NCI-H1694 (cell line): ENCODE data around the gene GAS1.

ENCODE experiments used
- DNase-seq: peaks from one replicate; lab custom pipeline; 2025; lab: John Stamatoyannopoulos, UW

The GAS1 gene

GRCh38 chr9:86947146-86948073 lies at the start of gene GAS1:
TSS of gene GAS1 (minus strand) at chr9:86947506. CDS start at chr9:86946779, 727 bp downstream.
- peak; percentile 49 for DNase-seq

GRCh38 chr9:86994231-86994630 lies 46.9 kb upstream of the GAS1 start:
- DNase-seq = no peak

GRCh38 chr9:86993830-86994229 lies 46.5 kb upstream of the GAS1 start:
- DNase-seq = no peak

GRCh38 chr9:86991077-86991476 lies 43.8 kb upstream of the GAS1 start:
- DNase-seq = no peak

GRCh38 chr9:86990290-86990689 lies 43.0 kb upstream of the GAS1 start:
- no peak for DNase-seq

GRCh38 chr9:86987900-86988299 lies 40.6 kb upstream of the GAS1 start:
- no peak for DNase-seq

GRCh38 chr9:86985132-86985647 lies 37.9 kb upstream of the GAS1 start:
- DNase-seq = no peak

- DNase-seq = no peak
These were observed 36.4 kb upstream of the GAS1 start for GRCh38 chr9:86983620-86984259.

- DNase-seq = no peak
These were observed 35.9 kb upstream of the GAS1 start for GRCh38 chr9:86983249-86983619.

- no peak for DNase-seq
These were observed 33.5 kb upstream of the GAS1 start for GRCh38 chr9:86980802-86981201.

GRCh38 chr9:86979657-86980056 lies 32.4 kb upstream of the GAS1 start:
- DNase-seq = no peak

- DNase-seq = no peak
These were observed 31.7 kb upstream of the GAS1 start for GRCh38 chr9:86978922-86979474.

- no peak for DNase-seq
These were observed 31.1 kb upstream of the GAS1 start for GRCh38 chr9:86978413-86978812.

GRCh38 chr9:86977205-86977835 lies 30.0 kb upstream of the GAS1 start:
- no peak for DNase-seq

GRCh38 chr9:86975606-86976005 lies 28.3 kb upstream of the GAS1 start:
- no peak for DNase-seq

- DNase-seq = no peak
These were observed 27.7 kb upstream of the GAS1 start for GRCh38 chr9:86975036-86975435.

GRCh38 chr9:86974421-86974820 lies 27.1 kb upstream of the GAS1 start:
- no peak for DNase-seq

GRCh38 chr9:86971742-86972141 lies 24.4 kb upstream of the GAS1 start:
- no peak for DNase-seq

- no peak for DNase-seq
These were observed 21.1 kb upstream of the GAS1 start for GRCh38 chr9:86968258-86968920.

GRCh38 chr9:86966852-86967511 lies 19.7 kb upstream of the GAS1 start:
- no peak for DNase-seq
